PFSK-1 (cell line): ENCODE measurements around the gene CASP10.

Experiments used
- POLR2AphosphoS5 ChIP-seq: IDR thresholded peaks from 2 replicates; pipeline ENCODE4 v1.6.1; 2012; ENCODE audit warnings: low read depth, mild to moderate bottlenecking, control low read depth, low read length, moderate library complexity
- TAF1 ChIP-seq: IDR thresholded peaks from 2 replicates; pipeline ENCODE4 v1.6.1; 2012; ENCODE audit warnings: low read length, control low read depth, borderline replicate concordance; ENCODE audit not compliant: insufficient read depth

DNA sequence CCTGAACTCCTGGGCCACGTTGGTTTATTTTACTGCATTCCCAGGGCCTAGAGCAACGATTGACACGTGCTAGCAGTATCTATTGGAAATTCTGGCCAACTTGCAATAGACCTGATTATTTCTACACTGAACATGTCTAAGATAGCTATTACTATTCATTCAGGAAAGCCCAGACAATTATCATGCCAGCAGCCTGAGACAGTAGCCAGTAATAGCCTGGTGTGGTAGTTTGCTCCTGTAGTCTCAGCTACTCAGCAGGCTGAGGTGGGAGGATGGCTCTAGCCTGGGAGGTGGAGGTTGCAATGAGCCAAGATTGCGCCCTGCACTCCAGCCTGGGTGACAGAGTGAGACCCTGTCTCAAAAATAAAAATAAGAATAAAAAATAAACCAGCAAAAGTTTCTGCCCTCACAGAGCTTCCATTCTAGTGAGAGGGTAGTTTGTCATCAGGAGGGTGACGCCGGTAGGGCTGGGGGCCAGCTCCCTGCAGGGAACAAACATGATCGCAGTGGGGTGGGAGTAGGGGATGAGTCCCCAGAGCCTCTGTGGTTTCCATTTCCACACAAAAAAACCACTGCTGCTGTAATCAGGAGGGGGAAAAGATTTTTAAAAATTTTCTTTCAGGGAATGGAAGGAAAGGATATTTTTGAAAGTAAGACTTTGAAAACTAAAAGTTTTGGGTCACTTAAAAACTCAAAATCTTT, 81.7 kb downstream of the CASP10 start:
- TF ChIP-seq TAF1, result no peak
- no peak for TF ChIP-seq POLR2AphosphoS5
